Measurements from ENCODE around the gene LYPD1.

DNA sequence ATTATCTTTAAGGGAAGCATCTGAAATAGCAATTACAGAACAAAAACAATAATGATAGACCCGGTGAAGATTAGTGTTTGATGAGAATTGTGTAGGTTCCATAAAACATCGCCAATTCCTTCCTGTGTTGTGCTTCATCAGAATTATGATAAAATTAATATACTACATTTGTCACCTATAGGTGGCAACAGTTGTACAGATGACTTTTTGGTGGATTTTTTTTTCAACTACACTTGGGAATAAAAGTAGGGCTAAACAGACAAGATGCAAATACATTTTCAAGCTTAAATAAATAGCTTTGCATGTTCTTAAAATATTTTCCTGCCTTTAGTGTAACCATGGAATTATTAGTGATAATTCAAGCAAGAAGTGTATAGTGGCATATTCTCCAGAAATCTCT is 7.0 kb upstream of the LYPD1 start:
- TF ChIP-seq IRF1 (CRISPR knock-in tag; IDR thresholded peaks at IDR 0.05; ENCODE audit: borderline replicate concordance), result no peak
- no peak for TF ChIP-seq ATF7 (IDR thresholded peaks at IDR 0.05)
- no peak for TF ChIP-seq ZNF41 (CRISPR knock-in tag; conservative IDR thresholded peaks at IDR 0.05)
- no peak for TF ChIP-seq RBFOX2 (IDR thresholded peaks at IDR 0.05; ENCODE audit: low read depth, low read length)
